Activated B cell treated with CpG ODN at 0.5 μM for 24 hours (primary cell): ENCODE measurements around the gene CYP27A1. TPM values are rescaled to one million over a fixed set of nuclear protein-coding genes. Genes with fewer than 3 reads are reported as not detected.

ENCODE experiments used
- ATAC-seq: fragments of 200-7000 bp; cut with Tn5 transposase; one replicate; pipeline ENCODE4 v1.10.0; 2021; ENCODE audit warnings: low read depth, mild to moderate bottlenecking, moderate library complexity
- CTCF ChIA-PET: fragments of 350-600 bp; sonication (Branson Sonifier 250); formaldehyde crosslinking; loops from one replicate; lab custom pipeline; 2021; ENCODE audit warnings: antibody characterized with exemption; lab: Charles Lee
- POLR2A ChIA-PET: fragments of 350-600 bp; sonication (Branson Sonifier 250); formaldehyde crosslinking; loops from one replicate; lab custom pipeline; 2021; ENCODE audit warnings: antibody characterized with exemption; lab: Charles Lee
- DNase-seq: peaks from one replicate; pipeline ENCODE4 v3.0.0; 2022
- H3K27ac Mint-ChIP-seq: one replicate; pipeline ENCODE4 v1.8.0; 2020; ENCODE audit warnings: mixed read lengths
- H3K27me3 Mint-ChIP-seq: one replicate; pipeline ENCODE4 v1.8.0; 2021; ENCODE audit warnings: mixed read lengths
- H3K36me3 Mint-ChIP-seq: one replicate; pipeline ENCODE4 v1.8.0; 2021; ENCODE audit warnings: low read depth, mixed read lengths
- H3K4me1 Mint-ChIP-seq: one replicate; pipeline ENCODE4 v1.8.0; 2021; ENCODE audit warnings: mixed read lengths
- H3K4me3 Mint-ChIP-seq: one replicate; pipeline ENCODE4 v1.8.0; 2020; ENCODE audit warnings: mild to moderate bottlenecking, mixed read lengths
- H3K9me3 Mint-ChIP-seq: one replicate; pipeline ENCODE4 v1.8.0; 2020; ENCODE audit warnings: mixed read lengths
- intact Hi-C: fragments of 100-400 bp; cut with micrococcal nuclease; formaldehyde crosslinking; loops from one replicate; pipeline ENCODE4 v1.15.1; 2024
- total RNA-seq: library from RNA; stranded (reverse); gene quantifications from 2 replicates; pipeline ENCODE4 v1.2.3, GENCODE V29; 2022
- TF ChIP-seq, protein P1 (sequence below): fragments of 200-600 bp; IDR thresholded peaks from one replicate; pipeline ENCODE4 v1.8.0; 2022; ENCODE audit warnings: antibody characterized with exemption, mild to moderate bottlenecking

Gene CYP27A1
- total RNA-seq, 1 donor from 2014 or later = 0.55 TPM

DNA sequence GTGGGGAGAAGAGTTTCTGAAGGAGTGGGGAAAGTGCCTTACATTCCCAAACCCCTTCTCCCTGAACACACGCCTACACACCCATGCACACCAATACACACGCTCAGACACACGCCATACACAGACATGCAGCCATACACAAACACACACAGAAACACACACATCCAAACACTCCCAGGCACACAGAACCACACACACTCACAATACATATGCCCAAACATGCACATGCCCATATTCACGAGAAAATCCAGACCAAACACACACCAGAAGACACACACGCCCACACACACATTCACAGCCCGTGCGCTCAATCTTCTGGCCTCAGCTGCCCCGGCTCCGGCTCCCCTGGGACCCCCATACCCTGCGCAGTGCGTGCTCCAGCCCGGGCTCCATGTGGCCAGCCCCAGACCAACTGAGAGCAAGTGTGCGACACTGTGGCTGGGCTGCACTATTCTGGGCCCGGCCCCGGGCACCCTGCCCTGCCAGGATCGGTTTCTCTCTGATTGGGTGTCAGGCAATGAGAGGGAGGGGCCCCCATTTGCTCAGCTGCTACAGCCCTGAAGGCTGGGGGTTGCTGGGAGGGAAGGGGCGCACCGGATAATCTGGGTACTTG, 49.5 kb downstream of the CYP27A1 start, which contains the start of gene PRKAG3:
Gene PRKAG3, minus strand, starts transcription at position 426 of the 613 bp plus-strand sequence.
- Mint-ChIP-seq H3K9me3 (no peaks in the 10 kb centered on the region), H3K36me3 (no peaks in the 10 kb centered on the region), H3K4me3 (no peak within 1 kb of the TSS), H3K27ac (no peak within 1 kb of the TSS), H3K27me3 (peaks cover 37% of the 10 kb centered on the region), H3K4me1 (no peaks in the 10 kb centered on the region)
- ChIA-PET CTCF (no interaction called here), POLR2A (no interaction called here)
- TF ChIP-seq, protein P1, sequence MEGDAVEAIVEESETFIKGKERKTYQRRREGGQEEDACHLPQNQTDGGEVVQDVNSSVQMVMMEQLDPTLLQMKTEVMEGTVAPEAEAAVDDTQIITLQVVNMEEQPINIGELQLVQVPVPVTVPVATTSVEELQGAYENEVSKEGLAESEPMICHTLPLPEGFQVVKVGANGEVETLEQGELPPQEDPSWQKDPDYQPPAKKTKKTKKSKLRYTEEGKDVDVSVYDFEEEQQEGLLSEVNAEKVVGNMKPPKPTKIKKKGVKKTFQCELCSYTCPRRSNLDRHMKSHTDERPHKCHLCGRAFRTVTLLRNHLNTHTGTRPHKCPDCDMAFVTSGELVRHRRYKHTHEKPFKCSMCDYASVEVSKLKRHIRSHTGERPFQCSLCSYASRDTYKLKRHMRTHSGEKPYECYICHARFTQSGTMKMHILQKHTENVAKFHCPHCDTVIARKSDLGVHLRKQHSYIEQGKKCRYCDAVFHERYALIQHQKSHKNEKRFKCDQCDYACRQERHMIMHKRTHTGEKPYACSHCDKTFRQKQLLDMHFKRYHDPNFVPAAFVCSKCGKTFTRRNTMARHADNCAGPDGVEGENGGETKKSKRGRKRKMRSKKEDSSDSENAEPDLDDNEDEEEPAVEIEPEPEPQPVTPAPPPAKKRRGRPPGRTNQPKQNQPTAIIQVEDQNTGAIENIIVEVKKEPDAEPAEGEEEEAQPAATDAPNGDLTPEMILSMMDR = no peak
- intact Hi-C loops = no loop called here
- DNase-seq (no peak), ATAC-seq (no peak)

DNA sequence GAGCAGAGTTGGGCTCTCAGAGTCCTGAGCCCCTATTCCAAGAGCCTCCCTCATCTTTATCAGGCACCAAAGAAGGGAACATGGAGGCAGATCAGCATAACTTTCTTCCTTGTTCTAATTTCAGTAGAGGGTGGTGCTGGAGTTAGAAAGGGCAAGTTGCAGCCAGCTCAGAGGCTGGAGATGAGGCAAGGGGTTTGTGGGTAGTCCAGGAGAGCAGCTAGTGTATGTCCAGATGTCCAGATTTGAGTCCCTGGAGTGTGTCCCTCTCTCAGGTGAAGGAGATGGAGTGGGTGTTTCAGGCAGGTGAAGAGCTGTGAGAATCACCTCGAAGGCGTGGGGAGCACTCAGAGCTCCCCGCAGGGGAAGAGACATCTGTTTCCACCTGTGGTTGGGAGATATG, 50.1 kb downstream of the CYP27A1 start:
- POLR2A ChIA-PET = no interaction called here
- ATAC-seq (no peak), DNase-seq (no peak)
- intact Hi-C loops = no loop called here
- TF ChIP-seq, protein P1 = no peak
- H3K36me3 Mint-ChIP-seq = no peaks in the 10 kb centered on the region
- H3K9me3 Mint-ChIP-seq = peaks cover 3% of the 10 kb centered on the region
- H3K4me3 Mint-ChIP-seq = no peak overlapping the region
- no peak overlapping the region for H3K27ac Mint-ChIP-seq
- H3K4me1 Mint-ChIP-seq = no peaks in the 10 kb centered on the region
- H3K27me3 Mint-ChIP-seq = peaks cover 40% of the 10 kb centered on the region
- CTCF ChIA-PET = no interaction called here

DNA sequence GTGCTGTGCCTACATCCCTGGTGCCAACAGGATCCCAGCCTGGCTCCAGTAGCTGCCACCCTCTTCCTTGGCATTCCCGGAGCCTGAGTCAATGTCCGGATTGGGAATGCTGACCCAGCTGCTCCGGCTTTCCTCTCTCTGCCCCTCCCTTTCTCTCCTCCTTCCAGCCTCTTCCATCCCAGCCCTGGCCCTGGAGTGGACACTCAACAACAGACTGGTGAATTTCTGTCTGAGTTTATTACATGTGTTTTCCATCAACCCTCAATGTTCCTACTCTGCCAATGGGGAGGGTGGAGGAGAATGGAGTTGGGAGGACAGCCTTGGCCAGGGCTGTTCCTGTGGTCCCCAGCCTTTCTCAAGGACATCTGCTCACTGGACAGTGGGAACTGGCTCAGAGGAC, 50.6 kb downstream of the CYP27A1 start:
- Mint-ChIP-seq H3K27me3 (peaks cover 39% of the 10 kb centered on the region), H3K27ac (no peak overlapping the region), H3K4me1 (no peaks in the 10 kb centered on the region), H3K9me3 (peaks cover 7% of the 10 kb centered on the region), H3K4me3 (no peak overlapping the region), H3K36me3 (no peaks in the 10 kb centered on the region)
- ChIA-PET POLR2A (no interaction called here), CTCF (no interaction called here)
- no peak for DNase-seq
- TF ChIP-seq, protein P1 = no peak
- no peak for ATAC-seq
- intact Hi-C loops = no loop called here

DNA sequence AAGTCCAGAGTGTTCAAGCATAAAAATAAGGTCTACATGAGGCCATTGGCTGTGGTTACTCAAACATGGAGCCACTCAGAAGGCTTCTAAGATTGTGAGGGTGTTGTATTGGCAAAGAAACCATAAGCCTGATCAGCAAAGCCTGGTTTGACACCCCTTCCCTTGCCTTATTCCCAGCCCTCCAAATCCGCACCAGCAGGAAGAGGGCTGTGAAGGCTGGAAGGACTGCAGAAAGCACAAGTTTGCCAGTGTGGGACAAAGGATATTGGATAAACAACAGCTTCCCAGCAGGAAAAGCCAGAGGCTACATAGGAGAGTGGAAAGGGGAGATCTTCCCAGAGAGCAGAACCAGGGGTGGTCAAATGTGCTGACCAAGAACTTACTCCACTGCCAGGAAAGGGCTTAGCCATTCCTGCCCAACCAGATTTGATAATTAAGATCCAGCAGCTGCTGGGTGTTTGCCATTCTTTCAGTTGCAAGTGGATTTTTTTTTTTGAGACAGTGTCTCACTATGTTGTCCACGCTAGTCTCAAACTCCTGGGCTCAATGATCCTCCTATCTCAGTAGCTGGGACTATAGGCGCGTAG, 51.2 kb downstream of the CYP27A1 start:
- TF ChIP-seq, protein P1 = no peak
- Mint-ChIP-seq H3K9me3 (peaks cover 11% of the 10 kb centered on the region), H3K4me1 (no peaks in the 10 kb centered on the region), H3K27me3 (peaks cover 36% of the 10 kb centered on the region), H3K4me3 (no peak overlapping the region), H3K36me3 (no peaks in the 10 kb centered on the region), H3K27ac (no peak overlapping the region)
- DNase-seq (no peak), ATAC-seq (no peak)
- CTCF ChIA-PET = no interaction called here
- POLR2A ChIA-PET = no interaction called here
- intact Hi-C loops = no loop called here

DNA sequence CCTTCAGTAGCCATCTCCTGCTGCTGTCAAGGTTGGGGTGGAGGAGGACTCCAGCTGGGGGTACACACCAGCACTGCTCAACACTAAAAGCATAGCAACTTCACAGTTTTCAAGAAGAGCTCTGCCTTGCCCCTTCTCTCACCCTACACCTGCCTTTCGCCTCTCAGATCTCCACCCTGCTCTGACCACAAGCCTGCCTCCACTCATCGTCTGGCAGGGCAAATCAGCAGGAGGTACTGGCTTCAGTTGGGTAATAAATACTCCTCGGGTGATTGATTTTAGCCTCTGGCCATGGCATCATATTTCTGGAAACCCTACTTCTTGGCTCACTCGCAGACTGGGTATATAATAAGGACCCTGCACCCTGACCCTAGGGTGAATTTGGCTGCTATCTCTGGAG, 52.7 kb downstream of the CYP27A1 start:
- ATAC-seq (no peak), DNase-seq (no peak)
- no peaks in the 10 kb centered on the region for H3K4me1 Mint-ChIP-seq
- peaks cover 44% of the 10 kb centered on the region for H3K27me3 Mint-ChIP-seq
- CTCF ChIA-PET = no interaction called here
- H3K36me3 Mint-ChIP-seq = no peaks in the 10 kb centered on the region
- POLR2A ChIA-PET = interaction anchor here (0.6 kb wide), 1 partner anchor 127 kb away, joined by 12 read pairs; no protein-coding TSS in a partner anchor
- TF ChIP-seq, protein P1 = no peak
- intact Hi-C loops = no loop called here
- H3K9me3 Mint-ChIP-seq = peaks cover 12% of the 10 kb centered on the region
- H3K4me3 Mint-ChIP-seq = no peak overlapping the region
- H3K27ac Mint-ChIP-seq = no peak overlapping the region
